Kidney epithelial cell (primary cell): ENCODE measurements around the gene ZDHHC22. TPM values are rescaled to one million over a fixed set of nuclear protein-coding genes. Genes with fewer than 3 reads are reported as not detected.

Experiments
- DNase-seq: peaks from one replicate; pipeline ENCODE4 v3.0.0-alpha.2; 2010; ENCODE audit warnings: low read depth
- H3K27me3 ChIP-seq: 2 replicates; pipeline ENCODE4 v1.6.0; 2011; ENCODE audit warnings: low read length; ENCODE audit not compliant: control insufficient read depth, insufficient read depth
- H3K36me3 ChIP-seq: 2 replicates; pipeline ENCODE4 v1.5.1; 2011; ENCODE audit warnings: low read length; ENCODE audit not compliant: control insufficient read depth, insufficient read depth
- H3K4me3 ChIP-seq: 2 replicates; pipeline ENCODE4 v1.5.1; 2011; ENCODE audit warnings: low read depth, mild to moderate bottlenecking, control low read depth, low read length
- total RNA-seq: library from RNA; depleted of rRNA; stranded (reverse); fragments of >200 nt; gene quantifications from 2 replicates; pipeline ENCODE4 v1.2.3, GENCODE V29; 2015
- TF ChIP-seq, protein P1 (sequence below): IDR thresholded peaks from 2 replicates; pipeline ENCODE4 v1.5.1; 2011; ENCODE audit warnings: mild to moderate bottlenecking, moderate library complexity, low read length, control low read depth, inconsistent platforms; ENCODE audit not compliant: insufficient read depth, poor library complexity, severe bottlenecking

The ZDHHC22 gene
- total RNA-seq, 1 donor from 2014 or later = 0.21 TPM

DNA sequence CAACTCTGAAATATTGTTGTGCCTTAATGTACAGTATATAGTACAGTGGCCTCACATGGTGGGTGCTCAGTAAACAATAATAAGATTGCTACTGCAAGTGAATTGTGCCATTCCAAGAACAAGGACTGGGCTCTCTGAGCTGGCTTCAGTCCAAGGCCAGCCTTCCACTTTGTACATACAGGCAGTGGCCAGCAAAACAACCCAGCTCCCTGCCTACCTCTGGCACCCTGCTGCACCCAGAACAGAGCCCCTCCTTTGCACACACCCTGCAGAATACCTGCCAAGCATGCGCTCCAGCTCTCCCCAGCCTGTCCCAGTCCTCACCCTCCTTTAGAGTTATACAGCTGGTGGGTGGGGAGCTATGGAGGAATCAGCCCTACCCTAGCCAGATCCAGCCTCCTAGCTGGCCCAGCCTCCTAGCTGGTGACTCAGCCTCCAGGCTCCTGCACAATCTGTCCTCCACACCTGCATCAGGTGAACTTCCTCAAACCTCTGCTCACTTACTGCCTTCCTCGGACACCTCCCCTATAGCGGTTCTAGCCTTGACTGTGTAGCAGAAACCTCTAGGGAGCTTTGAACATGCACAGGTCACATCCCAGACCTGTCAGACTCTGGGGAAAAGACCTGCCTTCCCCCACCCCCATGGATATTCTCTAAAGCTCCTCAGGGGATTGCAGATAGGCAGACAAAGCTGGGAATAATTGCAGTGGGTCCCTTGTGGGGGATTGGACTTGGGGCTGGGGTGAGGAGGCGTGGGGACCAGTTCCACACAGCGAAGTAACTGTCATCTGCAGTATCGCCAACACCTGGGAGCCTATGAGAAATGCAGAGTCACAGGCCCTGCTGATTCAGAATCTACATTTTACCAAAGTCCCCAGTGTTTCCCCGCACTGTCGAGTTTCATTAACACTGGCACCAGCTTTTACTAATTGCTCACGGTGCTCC, 17.9 kb downstream of the ZDHHC22 start:
- peaks cover 33% of the 10 kb centered on the region for H3K27me3 ChIP-seq
- H3K4me3 ChIP-seq = no peak overlapping the region
- H3K36me3 ChIP-seq = no peaks in the 10 kb centered on the region
- peak; percentile 16 for DNase-seq
- TF ChIP-seq, protein P1, sequence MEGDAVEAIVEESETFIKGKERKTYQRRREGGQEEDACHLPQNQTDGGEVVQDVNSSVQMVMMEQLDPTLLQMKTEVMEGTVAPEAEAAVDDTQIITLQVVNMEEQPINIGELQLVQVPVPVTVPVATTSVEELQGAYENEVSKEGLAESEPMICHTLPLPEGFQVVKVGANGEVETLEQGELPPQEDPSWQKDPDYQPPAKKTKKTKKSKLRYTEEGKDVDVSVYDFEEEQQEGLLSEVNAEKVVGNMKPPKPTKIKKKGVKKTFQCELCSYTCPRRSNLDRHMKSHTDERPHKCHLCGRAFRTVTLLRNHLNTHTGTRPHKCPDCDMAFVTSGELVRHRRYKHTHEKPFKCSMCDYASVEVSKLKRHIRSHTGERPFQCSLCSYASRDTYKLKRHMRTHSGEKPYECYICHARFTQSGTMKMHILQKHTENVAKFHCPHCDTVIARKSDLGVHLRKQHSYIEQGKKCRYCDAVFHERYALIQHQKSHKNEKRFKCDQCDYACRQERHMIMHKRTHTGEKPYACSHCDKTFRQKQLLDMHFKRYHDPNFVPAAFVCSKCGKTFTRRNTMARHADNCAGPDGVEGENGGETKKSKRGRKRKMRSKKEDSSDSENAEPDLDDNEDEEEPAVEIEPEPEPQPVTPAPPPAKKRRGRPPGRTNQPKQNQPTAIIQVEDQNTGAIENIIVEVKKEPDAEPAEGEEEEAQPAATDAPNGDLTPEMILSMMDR = no peak

DNA sequence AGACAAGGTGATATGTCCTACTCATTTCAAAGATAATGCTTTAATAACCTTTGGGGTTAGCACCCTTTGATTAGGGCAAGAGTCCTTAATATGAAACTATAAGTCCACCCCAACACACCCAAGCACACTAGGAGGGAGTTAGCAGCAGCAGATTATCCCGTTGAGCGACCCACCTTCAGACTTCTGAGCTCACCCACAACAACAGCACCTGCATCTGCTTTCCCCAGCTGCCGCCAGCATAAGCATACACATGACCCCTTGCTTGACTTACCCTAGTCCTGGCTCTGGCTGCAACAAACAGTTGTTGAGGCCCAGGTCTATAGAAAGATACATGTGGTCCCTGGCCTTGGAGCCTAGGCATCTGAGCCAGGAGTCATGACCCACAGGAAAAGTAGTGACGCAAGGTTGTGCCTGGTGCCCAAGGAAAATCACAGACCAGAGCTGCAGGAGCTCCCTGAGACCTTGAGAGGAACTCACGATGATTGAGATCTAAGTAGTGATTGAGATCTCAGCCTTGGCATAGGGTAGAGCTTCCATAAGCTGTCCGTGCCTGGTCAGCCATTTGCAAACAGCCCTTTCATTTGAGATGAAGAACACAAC, 19.0 kb downstream of the ZDHHC22 start:
- Histone ChIP-seq H3K27me3 (peaks cover 30% of the 10 kb centered on the region), H3K4me3 (no peak overlapping the region)
- TF ChIP-seq, protein P1 = no peak

DNA sequence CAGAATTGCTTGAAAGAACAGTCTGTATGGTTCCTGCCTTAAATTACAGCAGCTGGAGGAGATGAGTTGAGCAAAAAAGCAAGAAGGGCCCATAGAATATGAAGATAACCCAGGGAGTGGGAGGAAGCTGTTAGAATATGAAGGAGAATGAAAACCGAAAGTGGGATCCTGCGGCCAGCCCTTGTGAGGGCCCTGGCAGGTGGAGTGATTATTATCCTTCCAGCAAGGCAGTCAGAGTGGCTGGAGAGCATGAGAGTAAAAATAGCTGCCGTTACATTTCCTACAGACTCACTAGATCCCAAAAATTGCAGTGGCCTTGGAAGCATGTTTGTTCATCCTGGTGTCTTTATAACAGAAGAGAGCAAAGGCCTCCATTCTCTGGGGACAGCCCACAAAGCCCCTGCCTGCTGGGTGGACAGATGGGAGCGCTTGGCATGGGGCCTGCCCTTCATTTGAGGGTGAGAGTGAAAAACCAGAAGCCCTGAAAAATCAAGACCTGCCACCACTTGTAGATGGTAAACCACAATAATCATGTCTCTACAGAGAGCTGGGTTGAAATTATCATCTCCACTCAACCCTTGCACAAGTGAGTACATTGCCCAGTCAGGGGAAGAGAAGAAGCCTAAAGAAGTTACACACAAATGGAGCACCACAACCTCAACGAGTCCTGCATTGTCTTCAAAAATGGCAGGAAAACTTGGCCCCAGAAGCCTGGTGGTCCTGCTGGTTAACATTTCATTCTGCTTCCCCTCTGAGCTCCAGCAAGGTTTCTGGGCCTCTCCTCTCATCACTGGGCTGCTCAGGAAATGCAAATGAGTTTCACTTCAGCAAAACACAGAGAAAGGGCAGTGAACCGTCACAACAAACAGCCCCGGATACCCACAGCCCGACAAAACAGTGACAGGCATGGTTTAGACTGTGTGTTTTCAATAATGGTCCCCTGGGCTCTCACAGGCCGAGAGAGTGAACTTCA, 20.5 kb downstream of the ZDHHC22 start:
- no peak overlapping the region for H3K4me3 ChIP-seq
- TF ChIP-seq, protein P1 = no peak
- no peak for DNase-seq

More for the DNA sequence above, 19.0 kb downstream of the ZDHHC22 start:
- no peaks in the 10 kb centered on the region for H3K36me3 ChIP-seq
- DNase-seq = no peak

DNA sequence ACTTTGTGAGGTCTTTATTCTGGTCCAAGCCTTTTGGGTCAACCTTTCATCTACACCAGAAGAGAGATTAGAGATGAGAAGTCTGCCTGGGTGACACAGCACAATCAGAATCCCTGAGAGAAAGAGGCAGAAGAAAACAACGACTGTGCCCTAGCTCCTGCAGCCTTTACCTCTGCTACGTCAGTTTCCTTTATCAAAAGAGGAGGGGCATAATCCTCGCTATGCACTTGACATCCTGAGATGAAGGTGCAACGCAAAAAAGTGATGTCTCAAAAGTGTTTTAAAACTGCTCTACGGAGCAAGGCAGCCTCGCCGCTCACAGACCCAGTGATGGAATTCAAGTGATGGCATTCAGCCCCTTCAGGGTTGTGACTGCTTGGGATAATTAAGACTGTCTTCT, 21.7 kb downstream of the ZDHHC22 start:
- Histone ChIP-seq H3K27me3 (peaks cover 10% of the 10 kb centered on the region), H3K4me3 (no peak overlapping the region), H3K36me3 (no peaks in the 10 kb centered on the region)
- DNase-seq = no peak
- TF ChIP-seq, protein P1 = no peak

More for the DNA sequence above, 20.5 kb downstream of the ZDHHC22 start:
- Histone ChIP-seq H3K36me3 (no peaks in the 10 kb centered on the region), H3K27me3 (peaks cover 22% of the 10 kb centered on the region)

DNA sequence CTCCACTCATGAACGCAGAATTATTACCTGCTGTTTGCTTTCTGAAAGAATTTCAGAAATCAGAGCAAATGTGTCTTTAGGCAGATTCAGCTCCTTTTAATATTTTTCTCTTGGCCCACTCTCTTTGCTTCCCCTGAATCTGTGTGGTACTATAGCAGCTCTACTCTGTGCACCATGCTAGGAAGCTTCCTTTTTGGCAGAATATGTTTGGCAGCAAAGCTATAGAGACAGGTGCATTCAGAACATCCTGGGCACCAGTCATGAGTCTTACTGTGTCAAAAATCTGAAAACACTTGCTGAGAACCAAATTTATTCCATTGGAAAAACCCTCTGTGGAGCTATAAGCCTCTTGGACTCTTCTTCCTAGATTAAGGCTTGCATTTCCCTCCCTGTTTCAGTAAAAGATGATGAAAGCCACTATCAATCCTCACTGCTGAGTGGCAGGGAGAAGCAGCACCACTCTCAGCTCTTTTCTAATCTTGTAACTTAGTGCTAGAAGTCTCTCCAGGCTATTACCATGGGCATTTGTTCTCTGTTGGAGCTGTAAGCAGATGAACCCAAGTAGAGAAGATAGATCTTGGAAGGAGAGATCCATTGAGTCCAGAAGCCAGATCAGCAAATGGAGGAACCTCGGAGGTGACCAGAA, 25.3 kb downstream of the ZDHHC22 start:
- TF ChIP-seq, protein P1 = no peak
- DNase-seq = no peak
- peaks cover 2% of the 10 kb centered on the region for H3K36me3 ChIP-seq
- H3K27me3 ChIP-seq = no peaks in the 10 kb centered on the region
- no peak overlapping the region for H3K4me3 ChIP-seq
